GM19463 (cell line): Measurements from ENCODE around the gene LPCAT2.
"Not testable (repeated sequence)": the region's sequence is repeated elsewhere in the genome, so short reads cannot be mapped to it uniquely, and the experiment has no call there.

Experiments
- ATAC-seq: cut with Tn5 transposase; IDR thresholded peaks from one replicate; pipeline ENCODE4 v1.9.1; 2021; ENCODE audit warnings: mild to moderate bottlenecking, moderate library complexity; ENCODE audit not compliant: unreplicated experiment

The LPCAT2 gene

GRCh38 chr16:55576384-55576783, 67.5 kb downstream of the LPCAT2 start:
- ATAC-seq = no peak

DNA sequence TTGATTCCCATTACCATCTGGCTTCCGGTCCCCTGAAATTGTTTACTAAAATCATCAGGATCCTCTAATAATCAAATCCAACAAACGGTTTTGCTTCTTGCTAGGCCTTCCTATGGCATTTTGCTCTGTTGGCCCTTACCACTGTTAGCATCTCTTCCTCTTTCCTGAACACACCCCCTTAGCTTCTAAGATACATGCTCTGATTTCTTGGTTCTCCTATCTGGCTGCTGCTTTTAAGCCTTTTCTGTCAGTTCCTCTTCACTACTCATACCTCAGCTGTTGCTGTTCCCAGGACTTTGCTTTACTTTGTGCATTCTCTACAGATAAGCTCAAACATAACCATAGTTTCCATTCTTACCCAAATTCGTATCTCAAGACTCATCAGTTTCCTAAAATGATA, 69.0 kb downstream of the LPCAT2 start:
- no peak for ATAC-seq

- ATAC-seq = no peak
Measured at GRCh38 chr16:55585631-55586030, 76.8 kb downstream of the LPCAT2 start.

DNA sequence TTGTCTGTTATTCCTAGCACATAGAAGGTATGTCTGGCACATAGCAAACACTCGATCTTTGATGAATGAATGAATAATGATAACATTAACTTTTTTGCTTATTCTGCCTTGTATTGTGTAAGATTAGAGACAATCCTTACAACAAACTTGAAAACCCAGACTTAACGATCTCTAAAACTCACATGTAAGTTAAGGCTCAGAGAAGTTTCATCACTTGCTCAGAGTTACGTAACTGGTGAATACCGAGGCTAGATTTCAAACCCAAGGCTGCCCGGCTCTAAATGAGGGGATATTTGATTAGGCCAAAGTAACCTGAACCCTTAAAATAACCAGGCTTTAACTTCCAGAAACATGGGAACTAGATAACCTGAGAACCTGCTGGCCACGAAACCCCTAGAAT, 79.9 kb downstream of the LPCAT2 start:
- ATAC-seq = no peak

DNA sequence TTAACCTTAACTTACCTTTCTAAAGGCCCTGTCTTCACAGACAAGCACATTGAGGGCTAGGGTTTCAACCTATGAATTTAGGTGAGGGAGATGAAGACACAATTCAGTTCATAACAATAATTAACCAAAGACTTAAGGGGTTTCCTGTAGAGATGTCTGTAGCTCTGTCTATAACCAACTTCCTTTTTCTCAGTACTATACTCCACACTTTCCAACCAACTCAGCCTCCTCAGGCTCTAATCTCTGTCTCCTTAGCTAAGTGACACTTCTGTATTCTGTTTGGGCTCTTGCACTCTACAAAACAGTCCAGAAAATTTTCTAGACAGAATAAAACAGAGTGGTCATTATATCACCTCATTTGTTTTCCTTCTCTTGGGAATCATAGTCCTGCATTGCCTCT, 83.4 kb downstream of the LPCAT2 start:
- no peak for ATAC-seq

DNA sequence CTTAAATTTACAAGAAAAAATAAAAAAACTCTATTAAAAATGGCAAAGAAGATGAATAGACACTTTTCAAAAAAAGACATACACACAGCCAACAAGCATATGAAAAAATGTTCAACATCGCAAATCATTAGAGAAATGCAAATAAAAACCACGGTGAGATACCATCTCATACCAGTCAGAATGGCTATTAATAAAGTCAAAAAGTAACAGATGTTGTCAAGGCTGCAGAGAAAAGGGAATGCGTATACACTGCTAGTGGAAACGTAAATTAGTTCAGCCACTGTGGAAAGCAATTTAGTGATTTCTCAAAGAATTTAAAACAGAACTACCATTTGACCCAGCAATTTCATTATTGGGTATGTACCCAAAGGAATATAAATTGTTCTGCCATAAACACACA, 89.1 kb downstream of the LPCAT2 start:
- ATAC-seq = no peak

- ATAC-seq = no peak
Measured at GRCh38 chr16:55605754-55606336, 97.0 kb downstream of the LPCAT2 start.

DNA sequence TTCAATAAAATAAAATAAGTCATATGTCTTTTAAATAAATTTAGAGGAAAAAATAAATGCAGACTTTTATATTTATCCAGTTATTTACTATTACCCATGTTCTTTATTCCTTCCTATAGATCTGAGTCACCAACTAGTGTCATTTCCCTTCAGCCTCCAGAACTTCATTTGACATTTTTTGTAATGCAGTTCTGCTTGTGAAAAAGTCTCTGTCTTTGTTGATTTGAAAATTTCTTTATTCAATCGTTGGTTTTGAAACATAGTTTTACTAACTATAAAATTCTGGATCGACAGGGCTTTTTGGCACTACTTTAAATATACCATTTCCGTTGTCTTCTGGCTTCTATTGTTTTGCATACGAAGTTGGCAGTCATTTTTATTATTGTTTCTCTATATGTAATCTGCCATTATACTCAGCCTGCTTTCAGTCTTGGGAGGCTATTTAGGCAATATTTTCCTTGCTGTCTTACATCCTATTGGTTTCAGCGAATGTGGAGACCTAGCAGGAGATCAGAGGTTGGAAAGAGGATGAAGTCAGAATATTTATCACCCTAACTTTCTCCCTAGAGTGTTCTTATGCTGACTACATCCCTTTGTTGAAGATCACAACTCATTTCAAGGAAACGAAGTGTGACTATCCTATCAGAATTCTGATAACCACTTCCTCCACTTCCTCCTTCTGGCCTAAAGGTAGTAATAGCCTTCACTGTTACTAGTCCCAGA, 104.9 kb downstream of the LPCAT2 start:
- ATAC-seq = no peak

DNA sequence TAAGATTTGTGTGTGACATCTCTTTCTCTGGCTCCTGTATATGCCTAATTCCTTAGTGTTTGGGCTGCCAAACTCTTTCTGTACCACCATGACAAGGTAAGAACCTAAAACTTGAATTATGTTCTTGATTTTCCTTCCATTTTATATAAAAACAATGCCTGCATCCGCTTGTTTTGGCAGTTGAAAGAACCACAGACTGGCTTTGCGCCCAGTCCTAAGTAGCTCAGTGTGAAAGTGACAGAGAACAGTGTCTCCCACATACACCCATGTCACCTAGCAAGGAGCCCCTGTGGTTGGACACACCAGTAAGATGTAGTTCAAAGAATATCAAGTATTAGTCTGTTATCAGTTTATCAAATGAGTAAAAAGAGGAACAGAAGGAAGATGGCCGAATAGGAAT, 106.2 kb downstream of the LPCAT2 start:
- no peak for ATAC-seq

DNA sequence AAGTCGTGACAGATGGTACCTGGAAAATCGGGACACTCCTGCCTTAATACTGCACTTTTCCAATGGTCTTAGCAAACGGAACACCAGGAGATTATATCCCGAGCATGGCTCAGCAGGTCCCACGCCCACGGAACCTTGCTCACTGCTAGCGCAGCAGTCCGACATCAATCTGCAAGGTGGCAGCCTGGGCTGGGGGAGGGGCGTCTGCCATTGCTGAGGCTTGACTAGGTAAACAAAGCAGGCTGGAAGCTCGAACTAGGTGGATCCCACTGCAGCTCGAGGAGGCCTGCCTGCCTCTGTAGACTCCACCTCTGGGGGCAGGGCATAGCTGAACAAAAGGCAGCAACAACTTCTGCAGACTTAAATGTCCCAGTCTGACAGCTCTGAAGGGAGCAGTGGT, 106.8 kb downstream of the LPCAT2 start:
- ATAC-seq = not testable (repeated sequence)

DNA sequence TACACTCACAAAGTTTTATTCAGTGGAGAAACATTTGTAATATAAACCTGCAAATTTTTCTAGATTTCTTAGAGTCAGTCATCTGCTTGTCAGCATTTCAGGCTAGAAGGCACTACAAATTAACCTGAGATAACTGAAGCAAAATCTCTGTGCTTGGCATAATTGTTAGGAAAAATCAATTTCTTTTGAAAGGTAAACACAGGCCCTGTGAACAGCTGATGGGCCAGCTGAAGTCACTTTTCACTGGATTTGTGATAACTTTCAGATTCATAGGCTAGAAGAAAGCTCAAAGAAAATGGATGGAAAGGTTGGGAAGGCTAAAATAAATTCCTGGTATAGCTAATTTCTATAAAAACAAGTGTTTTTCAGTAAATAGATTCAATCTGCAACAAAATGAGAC, 112.9 kb downstream of the LPCAT2 start:
- no peak for ATAC-seq

DNA sequence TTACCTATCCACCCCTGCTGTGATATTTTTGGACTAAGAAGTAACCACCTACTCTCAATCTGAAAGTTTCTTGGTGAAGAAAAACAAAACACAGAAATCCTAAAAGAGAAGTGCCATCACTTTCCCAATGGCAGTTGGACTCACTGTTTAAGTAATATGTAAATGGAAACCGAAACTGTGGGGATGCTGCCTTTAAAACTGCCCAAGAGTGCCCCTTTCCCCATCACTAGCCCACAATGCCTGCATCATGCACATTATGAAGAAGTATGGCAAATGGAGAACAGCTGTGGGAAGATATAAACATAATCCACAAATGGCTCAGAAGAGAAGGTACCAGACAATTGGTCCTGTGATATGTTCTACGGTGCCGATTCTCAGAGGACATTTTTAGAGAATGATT, 113.4 kb downstream of the LPCAT2 start:
- no peak for ATAC-seq

DNA sequence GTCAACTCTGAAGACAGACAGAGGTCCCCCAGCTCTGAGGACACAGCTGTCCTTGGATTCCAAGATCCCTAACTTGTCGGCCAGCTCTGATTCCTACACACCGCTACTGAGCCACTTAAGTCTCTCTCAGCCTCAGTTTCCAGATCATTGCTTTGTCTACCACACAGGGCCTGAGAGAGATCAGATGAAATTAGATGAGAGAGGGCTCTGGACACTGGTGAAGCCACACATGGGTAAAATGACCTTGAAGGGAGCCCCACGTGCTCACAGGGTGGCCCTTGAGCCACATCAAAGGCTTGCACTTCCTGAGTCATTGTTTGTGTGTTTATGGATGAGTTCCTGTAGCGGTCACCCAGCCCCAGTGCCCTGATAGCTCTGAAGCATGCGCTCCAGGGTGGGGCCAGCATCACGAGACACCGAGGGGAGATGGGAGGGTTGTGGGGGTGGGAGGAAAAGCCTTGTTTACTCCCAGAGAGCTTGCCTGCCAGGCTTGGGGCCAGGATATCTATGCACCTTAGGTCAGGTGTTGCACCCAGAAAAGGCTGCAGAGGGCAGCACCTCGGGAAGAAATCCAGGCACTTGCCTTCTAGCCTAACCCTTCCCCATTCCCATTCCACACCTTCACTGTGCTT, 114.2 kb downstream of the LPCAT2 start:
- ATAC-seq = no peak

GRCh38 chr16:55623640-55624039, 114.8 kb downstream of the LPCAT2 start:
- ATAC-seq = no peak

GRCh38 chr16:55624696-55625095, 115.8 kb downstream of the LPCAT2 start:
- no peak for ATAC-seq

DNA sequence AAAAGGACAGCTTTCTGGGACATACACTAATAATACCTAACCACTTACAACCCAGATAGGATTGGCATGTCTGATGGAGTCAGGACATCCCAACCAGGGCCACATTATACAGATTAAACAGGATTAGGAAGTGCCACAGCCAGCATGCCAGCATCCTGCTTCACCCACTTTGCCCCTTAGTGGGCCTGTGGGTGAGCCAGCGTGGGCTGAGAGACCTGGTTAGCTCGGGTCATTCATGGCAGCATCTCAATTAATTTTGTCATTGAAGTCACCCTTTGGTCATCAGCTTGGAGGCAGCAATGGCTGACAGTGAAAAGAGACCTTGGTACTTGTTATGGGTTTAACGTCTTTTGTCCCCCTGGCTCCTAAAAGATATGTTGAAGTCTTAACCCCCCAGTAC, 117.0 kb downstream of the LPCAT2 start:
- no peak for ATAC-seq

GRCh38 chr16:55628306-55628968, 119.6 kb downstream of the LPCAT2 start:
- ATAC-seq = no peak

- ATAC-seq = no peak
Measured at GRCh38 chr16:55630774-55631173, 121.9 kb downstream of the LPCAT2 start.

GRCh38 chr16:55632259-55632658, 123.4 kb downstream of the LPCAT2 start:
- no peak for ATAC-seq

DNA sequence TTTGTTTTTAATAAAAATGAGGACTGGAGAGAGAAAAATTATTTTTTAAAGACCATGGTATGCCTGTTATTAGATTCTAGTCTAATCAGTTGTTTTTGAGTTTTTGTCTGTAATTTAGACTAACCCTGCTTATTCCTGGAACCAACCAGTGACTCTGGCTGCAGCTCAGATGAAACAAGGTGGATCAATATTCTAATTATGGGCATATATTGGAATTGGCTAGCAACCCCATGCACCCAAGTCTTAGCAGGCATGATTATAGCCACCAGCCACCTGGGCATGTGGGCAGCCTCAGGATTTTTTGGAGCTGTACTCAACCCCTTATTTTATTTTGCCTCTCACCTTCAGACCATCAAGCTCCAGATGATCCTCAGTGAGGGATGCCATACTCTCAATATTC, 125.3 kb downstream of the LPCAT2 start:
- no peak for ATAC-seq
